Heart left ventricle (tissue), 13 donors: ENCODE data around the gene FAM228B.

ENCODE experiments used
- CTCF ChIP-seq, 12 donors: fragments of 200-600 bp; sonication (generic) in 4 of 12; IDR thresholded peaks; one replicate each; pipeline versions ENCODE4 v1.5.0 to v1.8.0; 2018 to 2022; ENCODE audit warnings: antibody characterized with exemption in 12 of 12, mild to moderate bottlenecking in 5 of 12
- POLR2A ChIP-seq, 2 donors: fragments of 450-650 bp; IDR thresholded peaks; one replicate each; pipeline ENCODE4 v1.6.1; 2017; ENCODE audit warnings: antibody characterized with exemption in 2 of 2, mild to moderate bottlenecking in 2 of 2, moderate library complexity in 2 of 2
- donor health status: ischemic (EF 13 %, LVEDD 7.1; RV severe dilation, severe dysfunction).
- donor health status: DM: no; HTN: yes; CAD: no.
- donor health status: DM: no; HTN: no; CAD: no.
- donor health status: ischemic (EF 25% LVEDD 6.9; RV normal size, moderate dysfunction).
- donor health status: ischemic (EF 25% LVEDD 5.7; RV mildly dilated, moderate dysfunction).
- donor health status: ischemic (EF 35%, LVEDD 5.7; RV mildly dilated, moderate dysfunction).
- donor health status: nonischemic (EF 11% LVEDD 7.7; RV severe dilation, severe dysfunction).
- donor health status: DM: yes; HTN: yes; CAD: no.
- donor health status: PGD.
- donor health status: ischemic (EF 29% LVEDD 5.4; RV normal size, mild dysfunction).
- donor health status: nonischemic (EF 23%, LVEDD 6.1; RV moderate dilation, normal function).

- TF ChIP-seq CTCF (IDR thresholded peaks at IDR 0.05) (no peak), POLR2A (IDR thresholded peaks at IDR 0.05) (no peak)
These were observed 68.6 kb downstream of the FAM228B start for GRCh38 chr2:24191848-24192247.
